GM19239 (cell line): ENCODE results near the gene LRRC46.
A peak's percentile ranks its signal among the peaks of the same experiment; 100 is the strongest.

Experiments
- DNase-seq: peaks from one replicate; pipeline ENCODE4 v3.0.0; 2011; ENCODE audit warnings: low spot score; ENCODE audit not compliant: insufficient read length
- FAIRE-seq: peaks from 2 replicates; lab custom pipeline; 2011; peaks lifted over from hg19 to GRCh38; lab: Jason Lieb, UNC

LRRC46 gene, protein sequence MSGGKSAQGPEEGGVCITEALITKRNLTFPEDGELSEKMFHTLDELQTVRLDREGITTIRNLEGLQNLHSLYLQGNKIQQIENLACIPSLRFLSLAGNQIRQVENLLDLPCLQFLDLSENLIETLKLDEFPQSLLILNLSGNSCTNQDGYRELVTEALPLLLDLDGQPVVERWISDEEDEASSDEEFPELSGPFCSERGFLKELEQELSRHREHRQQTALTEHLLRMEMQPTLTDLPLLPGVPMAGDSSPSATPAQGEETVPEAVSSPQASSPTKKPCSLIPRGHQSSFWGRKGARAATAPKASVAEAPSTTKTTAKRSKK

DNA sequence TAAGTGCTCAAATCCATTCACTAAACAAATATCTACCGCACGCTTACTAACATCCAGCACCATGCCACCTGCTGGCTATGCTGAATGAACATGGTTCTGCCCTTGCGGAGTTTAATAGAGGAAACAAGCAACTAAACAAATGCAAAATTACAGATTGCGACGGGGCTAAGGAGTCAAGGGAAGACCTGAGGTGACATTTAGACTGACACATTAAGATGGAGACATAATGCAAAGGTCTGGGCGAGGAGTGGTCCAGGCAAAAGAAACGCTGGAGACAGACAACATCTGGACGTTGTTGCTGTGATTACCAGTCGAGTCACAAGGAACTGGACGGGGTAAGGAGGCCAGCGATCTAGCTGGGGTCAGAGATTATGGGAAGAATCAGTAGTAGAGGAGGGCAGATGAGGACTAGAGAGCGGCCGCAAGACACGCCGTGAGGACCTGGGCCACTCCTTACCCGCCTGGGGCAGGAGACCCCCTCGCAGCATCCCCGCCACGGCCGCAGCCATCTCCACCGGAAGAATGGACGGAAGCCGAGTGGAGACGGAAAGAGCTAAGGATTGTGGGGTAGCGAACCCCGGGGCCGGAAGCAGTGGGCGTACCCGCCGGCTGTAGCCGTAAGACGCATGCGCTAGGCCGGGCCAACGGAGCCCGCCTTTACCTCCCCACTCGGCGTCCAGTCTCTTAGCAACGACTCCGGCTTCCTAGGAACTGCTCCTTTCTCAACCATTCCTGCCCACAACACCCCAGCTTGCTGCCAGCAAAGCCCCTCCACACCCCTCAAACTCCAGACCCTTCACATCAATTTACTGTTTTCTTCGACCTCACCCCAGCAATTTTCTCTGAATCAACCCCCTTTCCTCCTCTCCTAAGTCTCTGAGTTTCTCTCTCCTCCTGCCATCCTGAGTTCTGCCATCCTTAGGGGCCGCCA is at the start of gene LRRC46, which contains the start of gene MRPL10:
Gene LRRC46, plus strand, starts transcription at position 668 of the 931 bp plus-strand sequence. CDS start 320 bp downstream, outside the sequence.
Gene MRPL10, minus strand, starts transcription at position 539 of the 931 bp plus-strand sequence. Its CDS starts 30 bp downstream, at position 509.
- FAIRE-seq (peak; percentile 94), DNase-seq (peak; percentile 91)

DNA sequence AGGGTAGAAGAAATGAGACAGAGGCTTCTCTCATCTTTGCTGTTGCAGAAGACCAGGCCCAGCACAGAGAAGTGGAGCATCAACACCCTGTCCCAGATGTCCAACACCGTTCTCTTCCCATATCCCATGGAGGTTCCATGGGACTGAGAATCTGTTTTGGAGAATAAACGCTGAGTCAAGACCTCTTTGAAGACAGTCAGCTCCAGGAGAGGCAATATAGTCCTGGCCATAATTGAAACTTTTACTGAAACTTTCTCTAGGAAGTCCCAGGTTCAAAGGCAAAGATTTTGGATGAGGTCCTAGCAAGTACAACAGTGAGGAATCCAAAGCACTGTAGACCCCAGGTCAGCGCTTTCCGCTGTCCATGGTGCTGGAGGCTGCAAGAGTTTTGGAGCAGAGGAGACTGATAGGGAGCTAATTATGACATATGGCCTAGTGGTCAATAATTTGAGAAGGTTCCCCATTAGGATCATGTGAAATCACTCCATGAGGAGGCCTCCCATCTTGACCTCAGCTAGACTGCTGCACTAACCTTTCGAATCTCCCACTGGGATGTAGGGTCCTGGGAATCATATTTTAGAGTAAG is 45.8 kb upstream of the LRRC46 start:
- DNase-seq (no peak), FAIRE-seq (no peak)

- no peak for FAIRE-seq
- DNase-seq: peak; percentile 60
Observed at GRCh38 chr17:47789611-47790561, 41.6 kb upstream of the LRRC46 start.

DNA sequence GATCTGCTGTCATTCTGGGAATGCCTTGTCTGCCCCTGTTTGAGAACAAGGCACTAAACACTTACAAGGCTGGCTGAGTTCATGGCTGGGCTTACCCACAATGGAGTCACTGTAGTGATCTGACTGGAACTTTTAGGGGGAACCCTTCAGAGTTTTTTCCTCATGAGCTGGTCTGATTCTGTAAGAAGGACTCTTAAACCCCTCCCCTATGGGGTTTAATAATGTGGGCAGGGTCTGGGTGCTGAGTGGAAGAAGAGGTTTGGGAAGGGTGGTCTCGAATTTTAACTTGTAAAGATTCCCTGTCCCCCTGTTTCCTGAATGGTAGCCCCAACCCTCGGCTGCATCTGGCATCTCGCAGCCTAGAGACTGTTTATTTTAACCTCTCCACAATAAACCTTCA is 40.4 kb upstream of the LRRC46 start:
- DNase-seq (no peak), FAIRE-seq (no peak)

DNA sequence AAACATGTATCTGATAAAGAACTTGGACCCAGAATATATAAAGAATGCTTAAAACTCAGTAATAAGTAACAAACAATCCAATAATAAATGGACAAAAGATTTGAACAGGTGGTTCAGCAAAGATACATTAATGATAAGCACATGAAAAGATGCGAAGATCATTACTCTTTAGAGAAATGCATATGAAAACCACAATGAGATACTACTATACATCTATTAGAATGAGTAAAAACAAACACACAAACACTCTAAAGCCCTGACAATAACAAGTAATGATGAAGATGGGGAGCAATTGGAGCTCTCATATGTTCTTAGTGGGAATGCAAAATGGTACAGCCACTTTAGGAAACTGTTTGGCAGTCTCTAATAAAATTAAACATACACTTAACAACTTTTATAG is 39.0 kb upstream of the LRRC46 start:
- no peak for FAIRE-seq
- no peak for DNase-seq

DNA sequence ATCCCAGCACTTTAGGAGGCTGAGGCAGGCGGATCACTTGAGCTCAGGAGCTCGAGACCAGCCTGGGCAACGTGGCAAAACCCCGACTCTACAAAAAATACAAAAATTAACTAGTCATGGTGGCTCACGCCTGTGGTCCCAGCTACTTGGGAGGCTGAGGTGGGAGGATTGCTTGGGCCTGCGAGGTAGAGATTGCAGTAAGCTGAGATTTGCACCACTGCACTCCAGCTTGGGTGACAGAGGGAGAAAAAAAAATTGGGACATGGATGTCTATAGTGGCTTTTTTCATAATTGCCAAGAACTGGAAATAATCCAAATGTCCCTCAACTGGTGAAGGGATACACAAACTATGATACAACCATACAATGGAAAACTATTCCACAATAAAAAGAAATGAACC is 38.5 kb upstream of the LRRC46 start:
- FAIRE-seq: no peak
- DNase-seq: no peak

DNA sequence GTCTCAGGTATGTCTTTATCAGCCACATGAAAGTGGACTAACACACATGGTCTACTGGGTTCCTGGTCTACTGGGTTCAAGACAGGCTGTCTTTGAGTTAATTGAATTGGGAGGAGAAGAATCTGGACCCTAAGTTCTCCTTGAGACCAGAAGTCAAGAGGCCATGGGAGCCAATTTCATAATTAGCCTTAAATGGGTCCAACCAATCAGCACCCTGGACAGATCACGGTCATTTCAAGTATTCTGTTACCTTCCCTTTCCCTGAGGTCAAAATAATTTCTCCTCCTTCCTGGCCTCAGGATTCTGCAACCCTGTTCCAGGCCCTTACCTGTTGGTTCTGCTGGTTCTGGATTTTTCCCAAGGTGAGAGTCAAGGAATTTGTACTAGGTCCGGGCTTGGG is 33.7 kb upstream of the LRRC46 start:
- FAIRE-seq (no peak), DNase-seq (no peak)

- DNase-seq (no peak), FAIRE-seq (no peak)
Observed at GRCh38 chr17:47800686-47801085, 30.8 kb upstream of the LRRC46 start.

DNA sequence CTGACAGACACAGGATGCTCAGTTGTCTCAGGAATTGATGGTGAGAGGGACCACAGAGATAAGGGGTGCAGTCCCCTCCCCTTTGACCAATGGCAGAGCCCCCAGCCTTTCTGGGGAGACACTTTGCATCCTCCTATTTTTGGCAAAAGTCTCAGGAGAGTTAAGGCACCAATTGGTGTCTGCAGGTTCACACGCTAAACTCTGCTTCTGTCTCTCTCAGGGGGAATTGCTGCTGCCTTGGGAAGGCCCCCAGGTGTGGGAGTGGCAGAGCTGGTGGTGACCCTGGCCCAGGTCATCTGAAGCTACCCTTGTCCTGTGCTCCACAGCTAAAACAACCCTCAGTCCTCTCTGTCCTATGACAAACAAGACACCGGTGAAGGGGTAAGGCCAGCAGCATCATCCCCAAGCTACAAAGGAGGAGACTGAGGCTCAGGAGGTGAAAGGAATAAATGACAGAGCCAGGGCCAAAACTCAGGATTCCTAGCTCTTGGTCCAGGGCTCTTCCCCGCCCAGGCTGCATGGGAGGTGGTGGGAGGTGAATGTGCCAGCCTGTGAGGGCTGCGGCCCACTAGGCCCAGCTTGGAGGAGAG is 30.2 kb upstream of the LRRC46 start:
- no peak for DNase-seq
- no peak for FAIRE-seq

GRCh38 chr17:47801906-47802305 is 29.6 kb upstream of the LRRC46 start:
- FAIRE-seq (no peak), DNase-seq (no peak)

DNA sequence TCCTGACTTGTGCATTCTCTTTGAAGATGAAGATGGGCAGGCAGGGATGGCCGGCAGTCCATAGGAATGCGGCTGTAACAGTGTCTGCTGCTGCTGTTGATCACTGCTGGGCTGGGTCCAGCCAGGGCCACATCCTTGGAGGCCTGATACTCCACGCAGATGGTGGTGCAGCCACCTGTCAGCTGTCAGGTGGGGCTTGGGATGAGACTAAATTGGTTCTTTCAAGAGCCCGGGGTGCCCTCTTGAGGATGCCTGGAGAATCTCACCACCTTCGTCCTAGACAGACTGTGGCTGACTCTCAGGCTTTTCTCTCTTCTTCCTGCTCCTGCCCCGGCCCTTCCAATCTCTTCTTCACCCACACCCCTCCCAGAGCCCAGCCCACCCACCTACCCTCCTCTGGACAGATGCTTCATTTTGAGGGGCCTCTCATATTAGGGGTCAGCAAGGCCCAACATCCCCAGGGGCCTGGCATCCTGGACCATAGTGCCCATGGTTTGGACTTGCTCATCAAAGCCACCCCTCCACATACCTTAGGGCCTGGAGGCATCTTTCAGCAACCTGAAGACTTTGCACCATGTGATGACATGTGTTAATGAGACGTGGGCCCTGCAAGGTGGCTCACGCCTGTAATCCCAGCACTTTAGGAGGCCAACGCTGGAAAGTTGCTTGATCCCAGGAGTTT is 29.0 kb upstream of the LRRC46 start:
- DNase-seq (peak; percentile 75), FAIRE-seq (peak; percentile 93)

DNA sequence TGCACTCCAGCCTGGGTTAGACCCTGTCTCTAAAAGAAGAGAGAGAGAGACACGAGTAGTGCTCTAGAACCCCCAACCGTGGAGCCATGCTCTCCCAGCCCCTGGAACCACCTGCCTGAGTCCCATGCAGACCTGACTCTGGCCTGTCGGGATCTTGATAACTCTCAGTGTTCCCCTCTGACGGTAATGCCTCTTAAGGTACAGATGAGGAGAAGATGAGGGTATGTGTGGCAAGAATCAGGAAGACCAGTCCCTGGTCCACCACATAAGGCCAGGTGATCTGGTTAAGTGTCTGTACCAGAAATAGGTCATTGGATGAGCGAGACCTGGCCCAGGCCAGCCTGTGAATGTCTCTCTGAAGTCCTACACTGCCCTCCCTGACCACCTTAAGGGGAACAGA is 28.3 kb upstream of the LRRC46 start:
- FAIRE-seq (no peak), DNase-seq (no peak)

DNA sequence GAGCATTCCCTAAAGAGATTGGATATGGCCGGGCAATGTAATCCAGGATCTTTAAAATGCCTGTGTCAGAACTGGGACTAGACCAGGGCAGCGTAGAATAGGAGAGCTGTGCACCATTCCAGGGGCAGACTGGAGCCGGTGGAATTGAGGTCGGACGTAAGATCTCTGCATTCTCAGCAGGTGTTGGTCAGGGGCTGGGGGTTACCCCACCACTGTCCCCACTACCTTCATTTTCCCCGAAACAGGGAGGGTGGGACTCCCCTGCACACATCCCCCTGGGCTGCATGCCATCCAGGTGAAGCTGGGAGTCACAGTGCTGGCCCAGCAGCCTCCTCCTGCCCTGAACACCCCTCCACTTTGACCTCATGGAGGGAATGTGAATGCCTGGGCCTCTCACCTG is 27.7 kb upstream of the LRRC46 start:
- DNase-seq (no peak), FAIRE-seq (peak; percentile 23)

GRCh38 chr17:47804461-47804860 is 27.0 kb upstream of the LRRC46 start:
- DNase-seq (no peak), FAIRE-seq (no peak)

GRCh38 chr17:47806026-47806912 is 25.2 kb upstream of the LRRC46 start:
- FAIRE-seq (no peak), DNase-seq (no peak)

DNA sequence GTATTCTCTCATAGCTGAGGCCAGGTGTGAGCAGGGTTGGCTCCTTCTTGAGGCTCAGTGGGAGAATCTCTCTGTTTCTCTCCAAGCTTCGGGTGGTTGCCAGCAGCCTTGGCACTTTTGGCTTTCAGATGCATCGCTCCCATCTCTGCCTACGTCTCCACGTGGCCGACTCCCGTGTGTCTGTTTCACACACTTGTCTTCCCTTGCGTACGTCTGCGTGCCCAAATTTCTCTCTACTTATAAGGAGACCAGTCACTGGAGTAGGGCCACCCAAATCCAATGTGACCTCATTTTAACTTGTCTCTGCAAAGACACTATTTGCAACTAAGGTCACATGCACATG is 24.6 kb upstream of the LRRC46 start:
- DNase-seq (no peak), FAIRE-seq (no peak)

GRCh38 chr17:47807421-47807820 is 24.0 kb upstream of the LRRC46 start:
- no peak for FAIRE-seq
- DNase-seq: no peak
